T-cell (primary cell): ENCODE data around the gene ADAM10. TPM values are rescaled to one million over a fixed set of nuclear protein-coding genes. Genes with fewer than 3 reads are reported as not detected.

ENCODE experiments used
- ATAC-seq, 4 experiments: fragments of 200-7000 bp in 3 of 4; fragments of 150-1000 bp in 1 of 4; cut with Tn5 transposase; replicated peaks in 1 of 4; 1 replicate in 3 of 4; 2 replicates in 1 of 4; pipeline ENCODE4 v1.10.0; 2021; ENCODE audit warnings: moderate library complexity in 3 of 4, mild to moderate bottlenecking in 2 of 4, moderate number of reproducible peaks in 1 of 4
- CTCF ChIA-PET, 2 donors: fragments of 300-600 bp; sonication (Branson Sonifier 250); formaldehyde crosslinking; loops; one replicate each; lab custom pipeline; 2022; ENCODE audit warnings: antibody characterized with exemption in 2 of 2; lab: Charles Lee
- POLR2A ChIA-PET, 2 donors: fragments of 300-600 bp; sonication (Branson Sonifier 250); formaldehyde crosslinking; loops; one replicate each; lab custom pipeline; 2022; ENCODE audit warnings: antibody characterized with exemption in 2 of 2; lab: Charles Lee
- DNase-seq, 35 experiments: peaks; one replicate each; pipeline versions ENCODE4 v3.0.0 to v3.0.0-alpha.2; 2013 to 2023
- H3K27ac ChIP-seq: one replicate; pipeline ENCODE4 v1.5.1; 2013; ENCODE audit warnings: low read length
- H3K27me3 ChIP-seq, 2 experiments: replicated peaks in 1 of 2; 1 replicate in 1 of 2; 2 replicates in 1 of 2; pipeline versions ENCODE4 v1.6.1 to v1.7.0; 2013; ENCODE audit warnings: low read length in 1 of 2, mixed read lengths in 1 of 2; ENCODE audit not compliant: control insufficient read depth in 2 of 2, insufficient read depth in 2 of 2; ENCODE audit errors: extremely low read depth in 1 of 2
- H3K36me3 ChIP-seq, 2 donors: 1 replicate in 1 of 2; 2 replicates in 1 of 2; pipeline versions ENCODE4 v1.6.1 to v1.7.0; 2013; ENCODE audit warnings: low read length in 1 of 2; ENCODE audit not compliant: control insufficient read depth in 2 of 2, insufficient read depth in 1 of 2; ENCODE audit errors: extremely low read depth in 1 of 2
- H3K4me1 ChIP-seq, 2 experiments: 1 replicate in 1 of 2; 2 replicates in 1 of 2; pipeline versions ENCODE4 v1.6.1 to v1.7.0; 2013; ENCODE audit warnings: low read length in 2 of 2, mixed read lengths in 1 of 2; ENCODE audit not compliant: insufficient read depth in 2 of 2, control insufficient read depth in 1 of 2; ENCODE audit errors: extremely low read depth in 1 of 2
- H3K4me3 ChIP-seq, 2 donors: 1 replicate in 1 of 2; 2 replicates in 1 of 2; pipeline versions ENCODE4 v1.5.1 to v1.7.0; 2013; ENCODE audit warnings: mild to moderate bottlenecking in 2 of 2, low read length in 1 of 2, moderate library complexity in 1 of 2; ENCODE audit not compliant: control insufficient read depth in 1 of 2; ENCODE audit errors: extremely low read depth in 1 of 2
- H3K9me3 ChIP-seq: 2 replicates; pipeline ENCODE4 v1.7.0; 2013
- H3K27ac Mint-ChIP-seq, 2 donors: one replicate each; pipeline ENCODE4 v1.8.0; 2020 to 2021; ENCODE audit warnings: mild to moderate bottlenecking in 2 of 2, mixed read lengths in 2 of 2
- H3K27me3 Mint-ChIP-seq, 2 donors: one replicate each; pipeline ENCODE4 v1.8.0; 2021 to 2022; ENCODE audit warnings: mixed read lengths in 2 of 2
- H3K36me3 Mint-ChIP-seq: one replicate; pipeline ENCODE4 v1.8.0; 2021; ENCODE audit warnings: mixed read lengths
- H3K4me1 Mint-ChIP-seq, 3 donors: one replicate each; pipeline ENCODE4 v1.8.0; 2020 to 2022; ENCODE audit warnings: mixed read lengths in 3 of 3, mild to moderate bottlenecking in 1 of 3
- H3K4me3 Mint-ChIP-seq, 3 donors: one replicate each; pipeline ENCODE4 v1.8.0; 2020 to 2022; ENCODE audit warnings: mild to moderate bottlenecking in 3 of 3, mixed read lengths in 3 of 3, moderate library complexity in 3 of 3
- H3K9me3 Mint-ChIP-seq, 3 donors: one replicate each; pipeline ENCODE4 v1.8.0; 2020 to 2022; ENCODE audit warnings: mixed read lengths in 3 of 3
- WGBS: methylation state at CpG from one replicate; pipeline ENCODE4 v1.1.5; 2013; ENCODE audit warnings: missing lambda C conversion rate; ENCODE audit not compliant: insufficient coverage; 5-methylcytosine and 5-hydroxymethylcytosine counted together
- total RNA-seq, 35 experiments: library from RNA in 6 of 35; stranded (reverse) in 6 of 35; fragments of 120-200 nt in 1 of 35; gene quantifications; one replicate each; pipeline versions ENCODE4 v1.2.1 to v1.2.4 and lab custom pipeline; 2013 to 2026

The ADAM10 gene
- total RNA-seq, 5 donors from 2014 or later (not counting 1 experiment from before 2014, with no cell fraction given) = 99.5 to 146 (median 113) TPM

GRCh38 chr15:58716027-58716426 lies 33.5 kb downstream of the ADAM10 start:
- peaks cover 3 to 4% of the 10 kb centered on the region in 2 experiments for H3K4me1 ChIP-seq
- H3K4me1 Mint-ChIP-seq = peaks cover 32 to 33% (median 33%) of the 10 kb centered on the region in 3 donors
- WGBS = 100% methylated on average over 2 of the region's 4 CpGs
- peaks cover 0 to 26% of the 10 kb centered on the region in 2 donors for H3K36me3 ChIP-seq
- no peak overlapping the region for H3K27ac Mint-ChIP-seq
- no peak for ATAC-seq
- H3K36me3 Mint-ChIP-seq = peaks cover 34% of the 10 kb centered on the region
- H3K27ac ChIP-seq = no peak overlapping the region
- ChIA-PET POLR2A (no interaction called here), CTCF (no interaction called here)
- no peak overlapping the region for H3K4me3 Mint-ChIP-seq
- peaks cover 0 to 3% (median 0%) of the 10 kb centered on the region in 3 donors for H3K9me3 Mint-ChIP-seq
- no peaks in the 10 kb centered on the region for H3K27me3 Mint-ChIP-seq
- no peaks in the 10 kb centered on the region for H3K27me3 ChIP-seq
- H3K4me3 ChIP-seq = no peak overlapping the region
- no peaks in the 10 kb centered on the region for H3K9me3 ChIP-seq
- DNase-seq = no peak

- Mint-ChIP-seq H3K4me1 (peaks cover 27 to 30% (median 29%) of the 10 kb centered on the region in 3 donors), H3K27ac (no peak overlapping the region), H3K36me3 (peaks cover 32% of the 10 kb centered on the region), H3K4me3 (no peak overlapping the region), H3K9me3 (no peaks in the 10 kb centered on the region), H3K27me3 (no peaks in the 10 kb centered on the region)
- Histone ChIP-seq H3K36me3 (peaks cover 0 to 26% of the 10 kb centered on the region in 2 donors), H3K27me3 (no peaks in the 10 kb centered on the region), H3K4me1 (peaks cover under 1 to 3% of the 10 kb centered on the region in 2 experiments), H3K4me3 (no peak overlapping the region), H3K27ac (no peak overlapping the region), H3K9me3 (no peaks in the 10 kb centered on the region)
- ATAC-seq (no peak), DNase-seq (no peak)
- CTCF ChIA-PET = no interaction called here
- no CpG with 5 or more reads among the region's 3 CpGs for WGBS
- POLR2A ChIA-PET = no interaction called here
Observed at GRCh38 chr15:58715266-58715917, 34.1 kb downstream of the ADAM10 start.

- Mint-ChIP-seq H3K4me1 (peaks cover 39 to 42% (median 41%) of the 10 kb centered on the region in 3 donors), H3K27me3 (no peaks in the 10 kb centered on the region), H3K9me3 (no peaks in the 10 kb centered on the region), H3K4me3 (no peak overlapping the region), H3K36me3 (peaks cover 25% of the 10 kb centered on the region), H3K27ac (no peak overlapping the region)
- ChIA-PET CTCF (no interaction called here), POLR2A (interaction anchor here in 1 of 2 donors (1.1 kb wide), 1 partner anchor 14 kb away, joined by 6 read pairs; no protein-coding TSS in a partner anchor)
- Histone ChIP-seq H3K27ac (no peak overlapping the region), H3K4me1 (no peaks in the 10 kb centered on the region), H3K36me3 (peaks cover 3 to 11% of the 10 kb centered on the region in 2 donors), H3K4me3 (no peak overlapping the region), H3K9me3 (no peaks in the 10 kb centered on the region), H3K27me3 (no peaks in the 10 kb centered on the region)
- DNase-seq = no peak
- ATAC-seq = no peak
Observed at GRCh38 chr15:58710701-58711100, 38.8 kb downstream of the ADAM10 start.

DNA sequence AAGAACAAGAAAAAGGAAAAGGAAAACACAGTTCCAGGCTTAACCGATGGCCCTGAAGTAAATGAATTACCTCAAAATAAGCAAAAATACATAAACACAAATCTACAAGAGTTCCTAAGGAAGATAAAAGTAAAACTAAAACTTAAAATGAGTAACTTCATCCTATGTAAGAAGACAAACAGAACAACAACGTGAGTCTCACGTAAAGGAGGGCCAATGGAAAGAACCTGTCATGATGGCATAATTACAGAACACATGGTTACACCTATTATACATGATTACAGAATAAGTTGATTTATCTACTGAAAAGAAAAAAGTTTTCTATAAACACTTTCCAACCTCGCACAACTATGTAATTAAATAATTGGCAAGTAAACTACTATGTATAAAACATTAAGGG lies 42.1 kb downstream of the ADAM10 start:
- peaks cover 44 to 63% (median 57%) of the 10 kb centered on the region in 3 donors for H3K4me1 Mint-ChIP-seq
- no peaks in the 10 kb centered on the region for H3K27me3 Mint-ChIP-seq
- H3K36me3 Mint-ChIP-seq = peaks cover 35% of the 10 kb centered on the region
- Histone ChIP-seq H3K4me1 (no peaks in the 10 kb centered on the region), H3K27ac (no peak overlapping the region), H3K36me3 (peaks cover 3 to 5% of the 10 kb centered on the region in 2 donors), H3K4me3 (no peak overlapping the region), H3K27me3 (no peaks in the 10 kb centered on the region), H3K9me3 (no peaks in the 10 kb centered on the region)
- H3K4me3 Mint-ChIP-seq = no peak overlapping the region
- DNase-seq (no peak), ATAC-seq (no peak)
- ChIA-PET CTCF (interaction anchor here in 1 of 2 donors (0.7 kb wide), 1 partner anchor 439 kb away, joined by 4 read pairs; no protein-coding TSS in a partner anchor), POLR2A (interaction anchor here (0.6 kb wide), 2 partner anchors 43 to 82 kb away, joined by 3 to 4 read pairs; no protein-coding TSS in a partner anchor)
- no CpG with 5 or more reads among the region's 4 CpGs for WGBS
- H3K9me3 Mint-ChIP-seq = peaks cover 2 to 16% (median 3%) of the 10 kb centered on the region in 3 donors
- no peak overlapping the region for H3K27ac Mint-ChIP-seq

GRCh38 chr15:58705105-58705504 lies 44.4 kb downstream of the ADAM10 start:
- Histone ChIP-seq H3K27me3 (no peaks in the 10 kb centered on the region), H3K36me3 (peaks cover 3 to 8% of the 10 kb centered on the region in 2 donors), H3K9me3 (no peaks in the 10 kb centered on the region), H3K4me1 (no peaks in the 10 kb centered on the region), H3K4me3 (no peak overlapping the region), H3K27ac (no peak overlapping the region)
- CTCF ChIA-PET = no interaction called here
- no peak for DNase-seq
- H3K27ac Mint-ChIP-seq = no peak overlapping the region
- no CpG with 5 or more reads among the region's 2 CpGs for WGBS
- peaks cover 63 to 65% (median 65%) of the 10 kb centered on the region in 3 donors for H3K4me1 Mint-ChIP-seq
- POLR2A ChIA-PET = no interaction called here
- no peak overlapping the region for H3K4me3 Mint-ChIP-seq
- peaks cover 57% of the 10 kb centered on the region for H3K36me3 Mint-ChIP-seq
- ATAC-seq = no peak
- peaks cover 3 to 24% (median 6%) of the 10 kb centered on the region in 3 donors for H3K9me3 Mint-ChIP-seq
- H3K27me3 Mint-ChIP-seq = no peaks in the 10 kb centered on the region

DNA sequence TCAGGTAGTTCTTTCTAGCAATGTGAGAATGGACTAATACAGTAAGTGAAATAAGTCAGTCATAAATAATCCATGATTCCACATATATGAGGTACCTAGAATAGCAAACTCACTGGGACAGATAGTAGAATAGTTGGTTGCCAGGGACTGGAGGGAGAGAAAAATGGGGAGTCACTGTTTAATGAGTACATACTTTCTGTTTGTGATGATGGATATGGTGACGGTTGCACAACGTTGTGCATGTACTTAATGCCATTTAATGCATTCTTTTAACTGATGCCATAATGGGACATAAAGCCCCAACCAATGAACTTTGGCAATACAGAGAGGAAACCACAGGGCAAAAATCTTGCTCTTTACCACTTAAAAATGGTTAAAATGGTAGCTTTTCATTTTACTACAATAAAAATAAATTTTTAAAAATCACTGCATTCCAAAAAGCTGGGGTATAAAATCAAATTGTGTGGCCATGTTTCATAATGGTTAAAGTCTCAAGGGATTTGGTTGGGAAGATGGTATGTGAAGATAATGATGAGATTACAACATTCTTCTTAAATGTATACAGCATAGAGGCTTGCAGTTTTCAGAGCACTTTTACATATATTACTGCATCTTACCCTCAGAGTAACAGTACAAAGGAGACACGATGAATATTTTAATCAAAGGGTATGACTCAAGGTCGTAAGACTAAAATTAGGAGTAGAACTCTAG lies 45.2 kb downstream of the ADAM10 start:
- Histone ChIP-seq H3K4me3 (no peak overlapping the region), H3K36me3 (peaks cover 0 to 8% of the 10 kb centered on the region in 2 donors), H3K27me3 (no peaks in the 10 kb centered on the region), H3K4me1 (peaks cover 0 to 3% of the 10 kb centered on the region in 2 experiments), H3K9me3 (no peaks in the 10 kb centered on the region), H3K27ac (no peak overlapping the region)
- peaks cover 7 to 31% (median 10%) of the 10 kb centered on the region in 3 donors for H3K9me3 Mint-ChIP-seq
- H3K27ac Mint-ChIP-seq = no peak overlapping the region
- WGBS = no CpG with 5 or more reads among the region's 4 CpGs
- CTCF ChIA-PET = no interaction called here
- DNase-seq = no peak
- POLR2A ChIA-PET = no interaction called here
- no peak for ATAC-seq
- no peak overlapping the region for H3K4me3 Mint-ChIP-seq
- no peaks in the 10 kb centered on the region for H3K27me3 Mint-ChIP-seq
- peaks cover 64 to 69% (median 68%) of the 10 kb centered on the region in 3 donors for H3K4me1 Mint-ChIP-seq
- peaks cover 61% of the 10 kb centered on the region for H3K36me3 Mint-ChIP-seq
